ENCODE results near the gene IQCN. TPM values are rescaled to one million over a fixed set of nuclear protein-coding genes. Genes with fewer than 3 reads are reported as not detected.
A peak's percentile ranks its signal among the peaks of the same experiment; 100 is the strongest.

IQCN gene
- total and polyA plus RNA-seq, 2 donors (not counting 1 experiment from before 2014, with no cell fraction given) = 52.0 to 63.6 TPM

DNA sequence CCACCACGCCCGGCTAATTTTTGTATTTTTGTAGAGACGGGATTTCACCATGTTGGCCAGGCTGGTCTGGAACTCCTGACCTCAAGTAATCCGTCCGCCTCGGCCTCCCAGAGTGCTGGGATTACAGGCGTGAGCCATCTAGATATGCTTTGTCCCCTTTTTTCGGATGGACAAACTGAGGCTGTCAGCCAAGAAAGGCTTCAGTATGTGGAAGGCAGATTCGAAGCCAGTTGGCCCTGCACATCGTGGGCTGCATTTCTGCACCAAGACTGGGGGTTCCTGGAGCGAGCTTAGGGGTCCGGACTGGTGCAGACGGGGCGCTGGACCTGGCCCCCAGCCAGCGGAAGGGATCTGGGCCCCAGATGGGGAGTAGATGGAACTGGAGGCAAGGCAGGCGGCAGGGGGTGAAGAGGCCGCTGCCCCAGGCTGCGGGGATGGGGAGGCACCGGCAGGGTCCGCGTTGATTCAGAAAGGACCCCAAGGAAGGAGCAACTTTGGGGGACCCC, 16.8 kb upstream of the IQCN start:
- peak overlapping the region in 4 of 5 experiments; percentile 82 to 99 (median 92) for H3K4me3 ChIP-seq (ENCODE audit: control extremely low read depth in 1 of 5, extremely low read depth in 1 of 5, insufficient read depth in 1 of 5, low read depth in 2 of 5, low read length in 4 of 5)
- no peaks in the 10 kb centered on the region for H3K9me3 ChIP-seq (ENCODE audit: control extremely low read depth in 1 of 3, control insufficient read depth in 2 of 3, insufficient read depth in 1 of 3, low read length in 2 of 3)
- 26% methylated on average over 21 of the region's 21 CpGs for WGBS (ENCODE audit: insufficient coverage)
- H3K4me1 Mint-ChIP-seq = peaks cover 61% of the 10 kb centered on the region
- H3K27me3 Mint-ChIP-seq = no peaks in the 10 kb centered on the region
- TF ChIP-seq EZH2 (IDR thresholded peaks at IDR 0.05; ENCODE audit: borderline replicate concordance, insufficient read depth, low read depth, low read length, poor library complexity, severe bottlenecking) = no peak
- TF ChIP-seq, protein P1, sequence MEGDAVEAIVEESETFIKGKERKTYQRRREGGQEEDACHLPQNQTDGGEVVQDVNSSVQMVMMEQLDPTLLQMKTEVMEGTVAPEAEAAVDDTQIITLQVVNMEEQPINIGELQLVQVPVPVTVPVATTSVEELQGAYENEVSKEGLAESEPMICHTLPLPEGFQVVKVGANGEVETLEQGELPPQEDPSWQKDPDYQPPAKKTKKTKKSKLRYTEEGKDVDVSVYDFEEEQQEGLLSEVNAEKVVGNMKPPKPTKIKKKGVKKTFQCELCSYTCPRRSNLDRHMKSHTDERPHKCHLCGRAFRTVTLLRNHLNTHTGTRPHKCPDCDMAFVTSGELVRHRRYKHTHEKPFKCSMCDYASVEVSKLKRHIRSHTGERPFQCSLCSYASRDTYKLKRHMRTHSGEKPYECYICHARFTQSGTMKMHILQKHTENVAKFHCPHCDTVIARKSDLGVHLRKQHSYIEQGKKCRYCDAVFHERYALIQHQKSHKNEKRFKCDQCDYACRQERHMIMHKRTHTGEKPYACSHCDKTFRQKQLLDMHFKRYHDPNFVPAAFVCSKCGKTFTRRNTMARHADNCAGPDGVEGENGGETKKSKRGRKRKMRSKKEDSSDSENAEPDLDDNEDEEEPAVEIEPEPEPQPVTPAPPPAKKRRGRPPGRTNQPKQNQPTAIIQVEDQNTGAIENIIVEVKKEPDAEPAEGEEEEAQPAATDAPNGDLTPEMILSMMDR (IDR thresholded peaks at IDR 0.05) = no peak
- ChIA-PET POLR2A (interaction anchor here (0.7 to 6.6 kb wide), 7 partner anchors 11 to 392 kb away, joined by 3 to 318 read pairs (median 7); partner anchors contain the start of genes CRTC1, JUND and LSM4), CTCF (interaction anchor here (0.7 to 6.5 kb wide), 5 partner anchors 10 to 66 kb away, joined by 4 to 138 read pairs (median 8); partner anchors contain the start of genes JUND and LSM4)
- no peaks in the 10 kb centered on the region for H4K20me1 ChIP-seq (ENCODE audit: control insufficient read depth, insufficient read depth, low read length, poor library complexity, severe bottlenecking)
- DNase-seq (no peak), ATAC-seq (ENCODE audit: low read depth) (no peak)
- H2AFZ ChIP-seq (ENCODE audit: insufficient read depth, low read depth, low read length, poor library complexity, severe bottlenecking) = peak overlapping the region; percentile 26
- H3K4me2 ChIP-seq (replicated peaks; ENCODE audit: low read depth, low read length, poor library complexity, severe bottlenecking) = peak overlapping the region; percentile 99
- intact Hi-C loops (cut with micrococcal nuclease) = loop anchor here (5.0 kb wide), 1 partner anchor 269 kb away; no protein-coding TSS in a partner anchor
- H3K36me3 ChIP-seq (replicated peaks in 1 of 2; ENCODE audit: control extremely low read depth in 1 of 2, control insufficient read depth in 1 of 2, extremely low read depth in 1 of 2, insufficient read depth in 2 of 2, low read length in 1 of 2) = no peaks in the 10 kb centered on the region
- no peaks in the 10 kb centered on the region for H3K9me3 Mint-ChIP-seq (ENCODE audit: insufficient read depth)
- peak overlapping the region; percentile 93 for H3K27ac Mint-ChIP-seq
- peak overlapping the region; percentile 82 for H3K4me3 Mint-ChIP-seq
- peak overlapping the region; percentile 100 for H3K27ac ChIP-seq (ENCODE audit: low read length in 2 of 2)
- H3K79me2 ChIP-seq (ENCODE audit: control insufficient read depth, insufficient read depth, low read length) = peaks cover 5% of the 10 kb centered on the region
- peaks cover 48 to 68% of the 10 kb centered on the region in 2 donors for H3K4me1 ChIP-seq (ENCODE audit: control insufficient read depth in 2 of 2, insufficient read depth in 2 of 2, low read length in 2 of 2)
- no peaks in the 10 kb centered on the region for H3K27me3 ChIP-seq (replicated peaks in 1 of 4; ENCODE audit: control extremely low read depth in 1 of 4, control insufficient read depth in 3 of 4, insufficient read depth in 4 of 4, low read length in 3 of 4)
- peak overlapping the region; percentile 100 for H3K9ac ChIP-seq (ENCODE audit: low read length)
